Brain pericyte (primary cell): ENCODE data around the gene ATP2C2.

ENCODE experiments used
- DNase-seq: peaks from one replicate; pipeline ENCODE4 v3.0.0-alpha.2; 2012; ENCODE audit warnings: low read depth, low spot score

ATP2C2 gene

GRCh38 chr16:84489131-84489530 is 120.8 kb downstream of the ATP2C2 start:
- DNase-seq, result no peak

- no peak for DNase-seq
Measured at GRCh38 chr16:84495506-84495905, 127.2 kb downstream of the ATP2C2 start.

- DNase-seq, result no peak
Measured at GRCh38 chr16:84496991-84497390, 128.7 kb downstream of the ATP2C2 start.

- no peak for DNase-seq
Measured at GRCh38 chr16:84497418-84498222, 129.3 kb downstream of the ATP2C2 start.

GRCh38 chr16:84498223-84498610 is 129.9 kb downstream of the ATP2C2 start:
- no peak for DNase-seq

GRCh38 chr16:84498859-84499620 is 130.7 kb downstream of the ATP2C2 start:
- no peak for DNase-seq

- no peak for DNase-seq
Measured at GRCh38 chr16:84499638-84500037, 131.3 kb downstream of the ATP2C2 start.

GRCh38 chr16:84500531-84500930 is 132.2 kb downstream of the ATP2C2 start:
- DNase-seq, result no peak

- DNase-seq, result no peak
Measured at GRCh38 chr16:84501077-84501735, 132.9 kb downstream of the ATP2C2 start.

GRCh38 chr16:84502075-84502474 is 133.7 kb downstream of the ATP2C2 start:
- DNase-seq, result no peak

- no peak for DNase-seq
Measured at GRCh38 chr16:84502581-84502980, 134.2 kb downstream of the ATP2C2 start.

GRCh38 chr16:84503751-84504395 is 135.5 kb downstream of the ATP2C2 start:
- no peak for DNase-seq

GRCh38 chr16:84504420-84505248 is 136.3 kb downstream of the ATP2C2 start, which contains the start of gene MEAK7:
TSS of gene MEAK7 (minus strand) at chr16:84504659. CDS start at chr16:84498086, 6,573 bp downstream.
- DNase-seq, result peak; percentile 95

GRCh38 chr16:84505249-84506187 is 137.2 kb downstream of the ATP2C2 start:
- no peak for DNase-seq

GRCh38 chr16:84507011-84507982 is 139.0 kb downstream of the ATP2C2 start:
- no peak for DNase-seq

GRCh38 chr16:84508502-84508901 is 140.2 kb downstream of the ATP2C2 start:
- DNase-seq, result no peak

GRCh38 chr16:84509032-84509950 is 141.0 kb downstream of the ATP2C2 start:
- DNase-seq, result no peak
